MCF 10A (cell line): ENCODE measurements around the gene TM9SF4. TPM values are rescaled to one million over a fixed set of nuclear protein-coding genes. Genes with fewer than 3 reads are reported as not detected.
A peak's percentile ranks its signal among the peaks of the same experiment; 100 is the strongest.

Experiments
- BruUV-seq: library from RNA; stranded (reverse); fragments of 400-500 nt; replicated peaks from 2 replicates; lab custom pipeline; 2021; lab: Mats Ljungman, UMichigan
- CTCF ChIA-PET: fragments of 300-600 bp; sonication (Branson Sonifier 250); formaldehyde crosslinking; extraction: SDS; loops from one replicate; lab custom pipeline; 2021; ENCODE audit warnings: antibody characterized with exemption, inconsistent platforms; lab: Yijun Ruan, JAX
- POLR2A ChIA-PET: fragments of 300-600, 350-650 bp; sonication (Branson Sonifier 250); formaldehyde crosslinking; extraction: SDS; loops from one replicate; lab custom pipeline; 2020; ENCODE audit warnings: antibody characterized with exemption, inconsistent platforms; lab: Yijun Ruan, JAX
- DNase-seq: peaks from one replicate; pipeline ENCODE4 v3.0.0-alpha.2; 2018; ENCODE audit not compliant: unreplicated experiment
- H3K27ac Mint-ChIP-seq: one replicate; pipeline ENCODE4 v1.8.0; 2022; ENCODE audit warnings: mild to moderate bottlenecking, low read depth, mixed read lengths; ENCODE audit not compliant: unreplicated experiment
- H3K27me3 Mint-ChIP-seq: one replicate; pipeline ENCODE4 v1.8.0; 2022; ENCODE audit warnings: mixed read lengths; ENCODE audit not compliant: insufficient read depth, unreplicated experiment
- H3K36me3 Mint-ChIP-seq: one replicate; pipeline ENCODE4 v1.8.0; 2022; ENCODE audit warnings: mild to moderate bottlenecking, moderate library complexity, mixed read lengths; ENCODE audit not compliant: insufficient read depth, unreplicated experiment
- H3K4me1 Mint-ChIP-seq: one replicate; pipeline ENCODE4 v1.8.0; 2022; ENCODE audit warnings: mixed read lengths; ENCODE audit not compliant: insufficient read depth, unreplicated experiment
- H3K4me3 Mint-ChIP-seq: one replicate; pipeline ENCODE4 v1.8.0; 2022; ENCODE audit warnings: mild to moderate bottlenecking, moderate library complexity, mixed read lengths; ENCODE audit not compliant: unreplicated experiment
- H3K9me3 Mint-ChIP-seq: one replicate; pipeline ENCODE4 v1.8.0; 2022; ENCODE audit warnings: mixed read lengths; ENCODE audit not compliant: unreplicated experiment
- intact Hi-C: fragments of 100-400 bp; cut with micrococcal nuclease; formaldehyde crosslinking; loops from 2 replicates; pipeline ENCODE4 v1.14.1; 2022
- total RNA-seq: library from RNA; stranded (reverse); gene quantifications from 2 replicates; pipeline ENCODE4 v1.2.3, GENCODE V29; 2022
- TF ChIP-seq, protein P1 (sequence below): fragments of 200-600 bp; IDR thresholded peaks from one replicate; pipeline ENCODE4 v1.8.0; 2022; ENCODE audit warnings: antibody characterized with exemption, mild to moderate bottlenecking; ENCODE audit not compliant: unreplicated experiment

TM9SF4 gene
- total RNA-seq, 1 experiment from 2014 or later = 52.3 TPM

DNA sequence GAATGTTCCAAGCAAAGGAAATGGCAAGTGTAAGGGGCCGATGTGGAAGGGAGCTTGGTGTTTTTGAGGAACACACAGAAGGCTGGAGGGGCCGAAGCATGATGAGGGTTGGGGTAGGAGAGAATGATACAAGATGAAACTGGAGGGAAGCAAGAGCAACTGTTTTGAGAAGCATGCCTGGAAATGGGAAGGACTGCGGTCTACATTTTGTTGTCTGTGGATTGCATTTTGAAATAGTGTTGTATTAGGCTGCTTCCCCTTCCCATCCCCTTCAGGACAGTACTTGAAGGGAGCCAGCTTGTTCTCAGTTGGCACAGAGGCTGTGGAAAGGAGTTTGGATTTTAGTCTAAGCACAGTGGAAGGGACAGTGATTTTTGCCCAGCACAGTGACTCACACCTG, 2.2 kb downstream of the TM9SF4 start:
- H3K4me3 Mint-ChIP-seq = peak overlapping the region; percentile 76

DNA sequence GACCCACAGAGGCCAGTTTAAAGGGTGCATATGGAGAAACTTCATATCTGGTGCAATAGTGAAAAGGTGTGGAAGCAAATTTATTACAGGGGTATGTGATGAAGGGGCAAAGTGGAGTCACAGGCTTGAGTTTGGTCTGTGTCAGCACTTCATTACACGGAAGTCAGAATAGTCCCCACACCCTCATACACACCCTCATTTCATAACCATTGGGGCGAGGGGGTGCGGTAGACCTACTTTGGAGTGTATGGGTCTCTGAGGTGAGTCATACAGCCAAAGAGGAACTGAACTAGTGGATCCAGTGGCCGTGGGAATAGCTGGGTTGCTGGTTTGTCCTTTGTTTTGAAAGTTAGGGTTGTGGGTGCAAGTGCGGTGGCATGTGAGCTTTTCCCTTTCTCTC, 3.3 kb downstream of the TM9SF4 start:
- H3K9me3 Mint-ChIP-seq = no peaks in the 10 kb centered on the region

More for the DNA sequence above, 2.2 kb downstream of the TM9SF4 start:
- H3K9me3 Mint-ChIP-seq = no peaks in the 10 kb centered on the region
- TF ChIP-seq, protein P1, sequence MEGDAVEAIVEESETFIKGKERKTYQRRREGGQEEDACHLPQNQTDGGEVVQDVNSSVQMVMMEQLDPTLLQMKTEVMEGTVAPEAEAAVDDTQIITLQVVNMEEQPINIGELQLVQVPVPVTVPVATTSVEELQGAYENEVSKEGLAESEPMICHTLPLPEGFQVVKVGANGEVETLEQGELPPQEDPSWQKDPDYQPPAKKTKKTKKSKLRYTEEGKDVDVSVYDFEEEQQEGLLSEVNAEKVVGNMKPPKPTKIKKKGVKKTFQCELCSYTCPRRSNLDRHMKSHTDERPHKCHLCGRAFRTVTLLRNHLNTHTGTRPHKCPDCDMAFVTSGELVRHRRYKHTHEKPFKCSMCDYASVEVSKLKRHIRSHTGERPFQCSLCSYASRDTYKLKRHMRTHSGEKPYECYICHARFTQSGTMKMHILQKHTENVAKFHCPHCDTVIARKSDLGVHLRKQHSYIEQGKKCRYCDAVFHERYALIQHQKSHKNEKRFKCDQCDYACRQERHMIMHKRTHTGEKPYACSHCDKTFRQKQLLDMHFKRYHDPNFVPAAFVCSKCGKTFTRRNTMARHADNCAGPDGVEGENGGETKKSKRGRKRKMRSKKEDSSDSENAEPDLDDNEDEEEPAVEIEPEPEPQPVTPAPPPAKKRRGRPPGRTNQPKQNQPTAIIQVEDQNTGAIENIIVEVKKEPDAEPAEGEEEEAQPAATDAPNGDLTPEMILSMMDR = no peak
- ChIA-PET POLR2A (interaction anchor here (0.5 to 0.8 kb wide), 2 partner anchors 10 to 12 kb away, joined by 3 read pairs; no protein-coding TSS in a partner anchor), CTCF (interaction anchor here (0.6 to 1.3 kb wide), 6 partner anchors 8 to 248 kb away, joined by 3 to 10 read pairs (median 4); no protein-coding TSS in a partner anchor)
- H3K27me3 Mint-ChIP-seq = no peaks in the 10 kb centered on the region
- intact Hi-C loops = no loop called here
- H3K36me3 Mint-ChIP-seq = peaks cover 36% of the 10 kb centered on the region
- H3K4me1 Mint-ChIP-seq = peaks cover 38% of the 10 kb centered on the region
- peak overlapping the region; percentile 29 for H3K27ac Mint-ChIP-seq
- no peak for DNase-seq
- BruUV-seq = no TSS peak

GRCh38 chr20:32113591-32114260, 4.2 kb downstream of the TM9SF4 start:
- no TSS peak for BruUV-seq
- Mint-ChIP-seq H3K9me3 (no peaks in the 10 kb centered on the region), H3K27ac (no peak overlapping the region), H3K36me3 (peaks cover 40% of the 10 kb centered on the region), H3K27me3 (no peaks in the 10 kb centered on the region), H3K4me1 (peaks cover 38% of the 10 kb centered on the region), H3K4me3 (no peak overlapping the region)
- TF ChIP-seq, protein P1 = no peak
- ChIA-PET POLR2A (interaction anchor here (0.6 to 1.0 kb wide), 3 partner anchors 9 to 23 kb away, joined by 3 to 4 read pairs (median 3); no protein-coding TSS in a partner anchor), CTCF (interaction anchor here (0.5 to 1.5 kb wide), 5 partner anchors 262 to 586 kb away, joined by 3 to 4 read pairs (median 3); no protein-coding TSS in a partner anchor)
- intact Hi-C loops = no loop called here
- DNase-seq = peak; percentile 20

More for the DNA sequence above, 3.3 kb downstream of the TM9SF4 start:
- TF ChIP-seq, protein P1 = no peak
- peaks cover 40% of the 10 kb centered on the region for H3K36me3 Mint-ChIP-seq
- intact Hi-C loops = no loop called here
- ChIA-PET POLR2A (interaction anchor here (0.7 to 1.0 kb wide), 2 partner anchors 8 to 10 kb away, joined by 3 to 4 read pairs; no protein-coding TSS in a partner anchor), CTCF (interaction anchor here (0.6 to 1.5 kb wide), 2 partner anchors 261 to 293 kb away, joined by 3 to 4 read pairs; no protein-coding TSS in a partner anchor)
- no TSS peak for BruUV-seq
- no peaks in the 10 kb centered on the region for H3K27me3 Mint-ChIP-seq
- DNase-seq = peak; percentile 60
- peak overlapping the region; percentile 9 for H3K27ac Mint-ChIP-seq
- peaks cover 38% of the 10 kb centered on the region for H3K4me1 Mint-ChIP-seq
- peak overlapping the region; percentile 1 for H3K4me3 Mint-ChIP-seq

GRCh38 chr20:32114305-32114960, 4.9 kb downstream of the TM9SF4 start:
- H3K27ac Mint-ChIP-seq = peak overlapping the region; percentile 10
- H3K36me3 Mint-ChIP-seq = peaks cover 37% of the 10 kb centered on the region
- no TSS peak for BruUV-seq
- CTCF ChIA-PET = interaction anchor here (1.0 to 1.3 kb wide), 2 partner anchors 14 to 22 kb away, joined by 3 to 8 read pairs; no protein-coding TSS in a partner anchor
- H3K4me1 Mint-ChIP-seq = peaks cover 38% of the 10 kb centered on the region
- POLR2A ChIA-PET = no interaction called here
- no peak for DNase-seq
- H3K4me3 Mint-ChIP-seq = no peak overlapping the region
- H3K9me3 Mint-ChIP-seq = no peaks in the 10 kb centered on the region
- TF ChIP-seq, protein P1 = no peak
- no peaks in the 10 kb centered on the region for H3K27me3 Mint-ChIP-seq
- intact Hi-C loops = no loop called here
